ENCODE measurements around the gene PREX1.

Gene PREX1

DNA sequence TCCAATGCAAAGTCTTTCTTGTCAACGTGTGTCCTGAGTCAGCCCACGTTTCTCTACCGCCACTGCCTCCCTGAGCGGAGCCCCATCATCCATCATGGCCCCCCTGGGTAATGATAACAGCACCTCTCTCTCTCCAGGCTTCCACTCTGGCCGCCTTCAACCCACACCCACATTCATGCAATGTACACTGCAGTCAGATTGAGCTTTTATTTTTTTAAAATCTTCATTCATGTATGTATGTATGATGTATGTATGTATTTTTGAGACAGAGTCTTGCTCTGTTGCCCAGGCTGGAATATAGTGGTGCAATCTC lies 245.2 kb downstream of the PREX1 start:
- no peaks in the 10 kb centered on the region for H3K36me3 ChIP-seq (ENCODE audit: insufficient read depth, low read length)
- H3K9ac ChIP-seq (ENCODE audit: low read depth, low read length), result no peak overlapping the region
- H3K4me1 ChIP-seq (ENCODE audit: insufficient read depth, low read length), result peaks cover 4% of the 10 kb centered on the region; the same call in 1 of the 2 replicates
- H3K9me3 ChIP-seq (ENCODE audit: control insufficient read depth, insufficient read depth, low read length), result no peaks in the 10 kb centered on the region

DNA sequence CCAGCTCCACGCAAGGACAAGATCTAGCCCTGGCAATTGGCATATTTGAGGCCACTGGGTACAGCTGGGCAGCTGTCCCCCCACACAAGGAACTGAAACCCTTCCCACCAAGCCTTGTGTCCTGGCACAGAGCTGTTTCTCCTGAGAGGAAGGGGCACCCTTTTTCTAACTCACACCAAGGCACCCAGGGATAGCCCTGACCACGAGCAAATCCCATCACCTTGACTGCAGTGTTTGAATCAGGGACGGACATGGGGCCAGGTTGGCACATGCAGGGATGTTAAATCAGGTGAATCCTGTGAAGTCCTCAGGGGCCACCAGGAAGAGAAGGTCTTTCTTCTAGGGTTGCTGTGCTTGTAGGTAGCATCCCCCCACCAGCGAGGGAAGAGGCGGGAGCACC lies 246.6 kb downstream of the PREX1 start:
- Histone ChIP-seq H3K9me3 (ENCODE audit: control insufficient read depth, insufficient read depth, low read length) (no peaks in the 10 kb centered on the region), H3K9ac (ENCODE audit: low read depth, low read length) (no peak overlapping the region), H3K4me1 (ENCODE audit: insufficient read depth, low read length) (peaks cover 4% of the 10 kb centered on the region; the same call in 1 of the 2 replicates), H3K36me3 (ENCODE audit: insufficient read depth, low read length) (no peaks in the 10 kb centered on the region)

DNA sequence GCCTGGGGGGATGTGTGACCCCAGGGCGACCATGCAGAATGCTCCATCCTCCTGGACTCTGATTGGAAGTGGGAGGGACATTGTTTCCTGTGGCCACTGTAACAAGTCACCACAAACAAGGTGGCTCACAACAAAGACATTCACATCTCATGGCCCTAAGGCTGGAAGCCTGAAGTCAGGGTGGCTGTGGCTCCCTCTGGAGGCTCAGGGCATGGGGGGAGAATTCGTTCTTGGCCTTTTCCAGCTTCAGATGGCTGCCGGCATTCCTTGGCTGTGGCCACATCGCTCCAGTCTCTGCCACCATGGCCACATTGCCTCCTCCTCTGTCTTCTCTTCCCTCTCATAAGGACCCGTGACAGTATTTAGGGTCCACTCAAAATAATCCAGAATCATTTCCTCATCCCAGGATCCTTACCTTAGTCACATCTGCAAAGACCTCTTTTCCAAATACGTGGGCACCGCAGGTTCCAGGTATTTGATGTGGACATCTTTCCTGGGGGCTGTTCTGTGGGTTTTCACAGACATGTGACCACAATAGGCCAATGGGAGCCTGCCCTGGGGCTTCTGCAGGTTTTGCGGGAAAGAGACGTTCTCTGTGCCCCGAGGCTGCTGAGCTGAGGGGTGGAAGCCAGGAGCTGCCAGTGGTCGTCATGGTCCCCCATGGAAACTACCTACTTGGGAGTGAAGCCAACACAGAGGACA lies 249.3 kb downstream of the PREX1 start:
- Histone ChIP-seq H3K36me3 (ENCODE audit: insufficient read depth, low read length) (no peaks in the 10 kb centered on the region), H3K9ac (ENCODE audit: low read depth, low read length) (no peak overlapping the region), H3K9me3 (ENCODE audit: control insufficient read depth, insufficient read depth, low read length) (no peaks in the 10 kb centered on the region), H3K4me1 (ENCODE audit: insufficient read depth, low read length) (peaks cover 4% of the 10 kb centered on the region; the same call in 1 of the 2 replicates)

DNA sequence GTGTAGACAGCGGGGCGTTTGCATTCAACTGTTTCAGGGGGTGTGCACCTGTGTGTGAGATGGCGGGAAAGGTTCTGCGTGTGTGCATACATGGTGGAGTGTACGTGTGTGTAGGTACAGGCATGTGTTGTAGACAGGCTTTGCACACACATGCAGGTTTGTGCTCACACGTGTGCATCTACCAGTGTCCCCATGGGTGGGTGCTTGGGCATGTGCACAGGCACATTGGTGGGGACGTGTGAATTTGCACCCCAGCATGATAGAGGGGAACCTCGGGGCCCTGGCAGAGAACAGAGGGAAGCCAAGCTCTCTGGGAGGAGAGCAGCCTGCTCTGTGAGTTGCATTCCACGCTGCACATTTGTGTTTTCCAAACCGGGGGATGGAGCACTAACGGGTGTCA lies 250.2 kb downstream of the PREX1 start:
- Histone ChIP-seq H3K4me1 (ENCODE audit: insufficient read depth, low read length) (peaks cover 4% of the 10 kb centered on the region; the same call in 1 of the 2 replicates), H3K9me3 (ENCODE audit: control insufficient read depth, insufficient read depth, low read length) (no peaks in the 10 kb centered on the region), H3K9ac (ENCODE audit: low read depth, low read length) (no peak overlapping the region), H3K36me3 (ENCODE audit: insufficient read depth, low read length) (no peaks in the 10 kb centered on the region)

DNA sequence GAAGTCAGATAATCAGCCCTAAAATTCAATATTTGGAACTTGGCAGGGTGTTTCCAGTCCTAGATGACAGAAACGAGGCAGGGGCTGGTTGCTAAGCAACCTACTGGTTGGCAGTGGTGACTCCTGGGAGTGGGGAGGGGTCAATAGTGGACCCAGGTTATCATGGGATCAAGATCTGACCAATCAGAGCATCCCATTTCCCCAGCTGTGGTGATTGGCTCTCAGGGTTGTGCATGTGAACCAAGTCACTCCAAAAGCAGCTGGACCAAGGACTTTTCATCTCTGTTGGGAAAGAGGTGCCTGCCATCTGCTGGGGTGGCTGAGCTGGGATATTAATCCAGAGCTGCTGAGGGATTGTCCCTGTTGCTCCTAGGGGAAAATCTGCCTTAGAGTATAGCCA lies 253.4 kb downstream of the PREX1 start:
- Histone ChIP-seq H3K4me1 (ENCODE audit: insufficient read depth, low read length) (no peaks in the 10 kb centered on the region), H3K9me3 (ENCODE audit: control insufficient read depth, insufficient read depth, low read length) (no peaks in the 10 kb centered on the region), H3K36me3 (ENCODE audit: insufficient read depth, low read length) (no peaks in the 10 kb centered on the region), H3K9ac (ENCODE audit: low read depth, low read length) (no peak overlapping the region)
